Esophagus muscularis mucosa (tissue), 4 donors: Measurements from ENCODE around the gene CACNA1G. TPM values are rescaled to one million over a fixed set of nuclear protein-coding genes. Genes with fewer than 3 reads are reported as not detected.

Experiments
- DNase-seq: peaks from one replicate; pipeline ENCODE4 v3.0.0-alpha.2; 2017; ENCODE audit errors: extremely low spot score
- H3K27ac ChIP-seq, 4 donors: fragments of 200-600 bp; sonication (generic); replicated peaks in 1 of 4; 1 replicate in 3 of 4; 2 replicates in 1 of 4; pipeline ENCODE4 v1.5.1; 2016 to 2019; ENCODE audit warnings: mild to moderate bottlenecking in 1 of 4
- H3K27me3 ChIP-seq, 4 donors: fragments of 200-600 bp; sonication (generic); one replicate each; pipeline versions ENCODE4 v1.5.1 to v1.6.0; 2016 to 2019
- H3K36me3 ChIP-seq, 4 donors: fragments of 200-600 bp; sonication (generic); one replicate each; pipeline ENCODE4 v1.5.1; 2016 to 2019
- H3K4me1 ChIP-seq, 4 donors: fragments of 200-600 bp; sonication (generic); one replicate each; pipeline ENCODE4 v1.5.1; 2016 to 2019
- H3K4me3 ChIP-seq, 4 donors: fragments of 200-600 bp; sonication (generic); 1 replicate in 2 of 4; 2 replicates in 2 of 4; pipeline ENCODE4 v1.5.1; 2016 to 2019; ENCODE audit warnings: mild to moderate bottlenecking in 4 of 4, moderate library complexity in 1 of 4
- H3K9me3 ChIP-seq, 4 donors: fragments of 200-600 bp; sonication (generic); 1 replicate in 3 of 4; 2 replicates in 1 of 4; pipeline ENCODE4 v1.5.1; 2016 to 2019
- CTCF ChIP-seq, 3 experiments: fragments of 200-600 bp in 2 of 3; fragments of 450-650 bp in 1 of 3; sonication (generic) in 2 of 3; IDR thresholded peaks; one replicate each; pipeline ENCODE4 v1.5.1; 2017 to 2019; ENCODE audit warnings: antibody characterized with exemption in 3 of 3, mild to moderate bottlenecking in 2 of 3, moderate library complexity in 1 of 3
- EP300 ChIP-seq: sonication (generic); formaldehyde crosslinking; IDR thresholded peaks from one replicate; pipeline ENCODE4 v1.6.1; 2017; ENCODE audit warnings: antibody characterized with exemption
- POLR2A ChIP-seq: fragments of 450-650 bp; IDR thresholded peaks from one replicate; pipeline ENCODE4 v1.6.1; 2017; ENCODE audit warnings: antibody characterized with exemption, moderate library complexity, mild to moderate bottlenecking, low read depth
- POLR2AphosphoS5 ChIP-seq, 2 donors: sonication (generic); formaldehyde crosslinking; IDR thresholded peaks; one replicate each; pipeline ENCODE4 v1.6.1; 2017; ENCODE audit warnings: antibody characterized with exemption in 2 of 2
- WGBS: methylation state at CpG from one replicate; pipeline ENCODE4 v1.1.5; 2018; 5-methylcytosine and 5-hydroxymethylcytosine counted together
- intact Hi-C: fragments of 100-400 bp; cut with DNase I; formaldehyde crosslinking; loops from one replicate; pipeline ENCODE4 v1.15.1; 2023
- total RNA-seq, 4 donors: library from RNA; depleted of rRNA; stranded (reverse); fragments of >200 nt; gene quantifications; one replicate each; pipeline versions ENCODE4 v1.1.0 to v1.2.1, GENCODE V29; 2016

Gene CACNA1G
- total RNA-seq, 4 donors from 2014 or later: 0.39 to 0.63 (median 0.50) TPM; not detected in 1

GRCh38 chr17:50620858-50621257 is 60.3 kb downstream of the CACNA1G start:
- H3K27ac ChIP-seq: no peak overlapping the region
- intact Hi-C loops: no loop called here
- TF ChIP-seq POLR2A (no peak), EP300 (no peak), CTCF (IDR thresholded peaks at IDR 0.05) (no peak), POLR2AphosphoS5 (IDR thresholded peaks at IDR 0.05) (no peak)
- H3K4me3 ChIP-seq: no peak overlapping the region
- no peaks in the 10 kb centered on the region for H3K36me3 ChIP-seq
- 71% methylated on average over 16 of the region's 17 CpGs for WGBS
- DNase-seq: no peak
- peaks cover 0 to 3% (median under 1%) of the 10 kb centered on the region in 4 donors for H3K4me1 ChIP-seq
- H3K27me3 ChIP-seq: peaks cover 0 to 30% (median 0%) of the 10 kb centered on the region in 4 donors
- no peaks in the 10 kb centered on the region for H3K9me3 ChIP-seq

GRCh38 chr17:50621574-50622031 is 61.1 kb downstream of the CACNA1G start:
- TF ChIP-seq EP300 (no peak), CTCF (IDR thresholded peaks at IDR 0.05) (no peak), POLR2AphosphoS5 (IDR thresholded peaks at IDR 0.05) (no peak)
- DNase-seq: no peak
- Histone ChIP-seq H3K27me3 (peaks cover 0 to 33% (median 0%) of the 10 kb centered on the region in 4 donors), H3K4me1 (peaks cover 0 to 10% (median 8%) of the 10 kb centered on the region in 4 donors), H3K4me3 (no peak overlapping the region), H3K36me3 (no peaks in the 10 kb centered on the region), H3K9me3 (no peaks in the 10 kb centered on the region), H3K27ac (no peak overlapping the region)
- 66% methylated on average over 10 of the region's 16 CpGs for WGBS
- intact Hi-C loops: no loop called here

- 95% methylated on average over 4 of the region's 7 CpGs for WGBS
- no peak for DNase-seq
- no peak overlapping the region for H3K27ac ChIP-seq
- no peak for TF ChIP-seq POLR2AphosphoS5 (IDR thresholded peaks at IDR 0.05)
- TF ChIP-seq POLR2A: no peak
- no peak for TF ChIP-seq EP300
- TF ChIP-seq CTCF (IDR thresholded peaks at IDR 0.05): no peak
- intact Hi-C loops: no loop called here
- H3K9me3 ChIP-seq: no peaks in the 10 kb centered on the region
- H3K36me3 ChIP-seq: no peaks in the 10 kb centered on the region
- H3K4me1 ChIP-seq: peaks cover 0 to 11% (median 8%) of the 10 kb centered on the region in 4 donors
- H3K27me3 ChIP-seq: peaks cover 0 to 54% (median 4%) of the 10 kb centered on the region in 4 donors
- no peak overlapping the region for H3K4me3 ChIP-seq
These were observed 63.9 kb downstream of the CACNA1G start for GRCh38 chr17:50624321-50624934.

- intact Hi-C loops: no loop called here
- no peak for DNase-seq
- Histone ChIP-seq H3K9me3 (no peaks in the 10 kb centered on the region), H3K27me3 (peaks cover 0 to 62% (median 4%) of the 10 kb centered on the region in 4 donors), H3K36me3 (no peaks in the 10 kb centered on the region), H3K27ac (no peak overlapping the region), H3K4me3 (no peak overlapping the region), H3K4me1 (peaks cover 0 to 11% (median 8%) of the 10 kb centered on the region in 4 donors)
- 89% methylated on average over 17 of the region's 19 CpGs for WGBS
- TF ChIP-seq EP300: no peak
These were observed 64.7 kb downstream of the CACNA1G start for GRCh38 chr17:50625032-50625871.

GRCh38 chr17:50626037-50626574 is 65.6 kb downstream of the CACNA1G start:
- TF ChIP-seq POLR2A: no peak
- TF ChIP-seq EP300: no peak
- TF ChIP-seq CTCF (IDR thresholded peaks at IDR 0.05): peak; percentile 67 to 69 (median 69)
- peak in 1 of 2 donors; percentile 35 for TF ChIP-seq POLR2AphosphoS5 (IDR thresholded peaks at IDR 0.05)
- Histone ChIP-seq H3K27ac (no peak overlapping the region), H3K27me3 (peaks cover 0 to 67% (median 5%) of the 10 kb centered on the region in 4 donors), H3K36me3 (no peaks in the 10 kb centered on the region), H3K4me1 (peaks cover 0 to 11% (median 8%) of the 10 kb centered on the region in 4 donors), H3K4me3 (no peak overlapping the region), H3K9me3 (no peaks in the 10 kb centered on the region)
- no peak for DNase-seq
- intact Hi-C loops: loop anchor here (2.0 kb wide), 1 partner anchor 75 kb away; no protein-coding TSS in a partner anchor
- WGBS: 46% methylated on average over 6 of the region's 19 CpGs
